ENCODE measurements around the gene TUBB2B.

DNA sequence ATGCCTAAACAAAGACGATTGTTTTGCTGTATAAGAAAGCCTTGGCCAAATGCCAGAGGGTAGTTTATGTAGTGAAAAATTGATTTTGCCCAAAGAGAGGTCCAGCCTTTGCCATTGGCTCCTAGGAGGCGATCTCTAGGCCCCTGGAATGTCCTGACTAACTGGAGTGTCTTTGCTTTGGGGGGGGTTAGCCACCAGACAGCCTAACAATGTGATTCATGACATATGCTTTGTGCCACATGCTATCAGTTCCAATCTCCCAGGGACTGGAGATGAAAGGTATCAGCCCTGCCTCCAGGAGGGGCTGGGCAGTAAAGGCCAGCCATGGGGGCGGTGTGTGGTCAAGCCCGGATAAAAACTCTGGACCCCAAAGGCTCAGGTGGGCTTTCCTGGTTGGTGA lies 37.4 kb downstream of the TUBB2B start:
- TF ChIP-seq CTCF (conservative IDR thresholded peaks at IDR 0.05; ENCODE audit: low read depth, low read length) (no peak), EZH2 (IDR thresholded peaks at IDR 0.05; ENCODE audit: borderline replicate concordance, low read depth, low read length, poor library complexity, severe bottlenecking) (no peak)

All from A673 (cell line).